Gastroesophageal sphincter (tissue), 4 donors: ENCODE results near the gene IL22RA2. TPM values are rescaled to one million over a fixed set of nuclear protein-coding genes. Genes with fewer than 3 reads are reported as not detected.

Source experiments
- ATAC-seq: fragments of 150-250 bp; one replicate; pipeline ENCODE4 v1.9.1; 2016; ENCODE audit warnings: mild to moderate bottlenecking, moderate library complexity
- H3K27ac ChIP-seq, 4 donors: fragments of 200-600 bp; sonication (generic) in 3 of 4; 1 replicate in 3 of 4; 2 replicates in 1 of 4; pipeline ENCODE4 v1.5.1; 2016 to 2019
- H3K27me3 ChIP-seq: fragments of 200-600 bp; sonication (generic); one replicate; pipeline ENCODE4 v1.5.1; 2019
- H3K36me3 ChIP-seq, 2 donors: fragments of 200-600 bp; sonication (generic); one replicate each; pipeline ENCODE4 v1.5.1; 2019; ENCODE audit warnings: control low read depth in 1 of 2
- H3K4me1 ChIP-seq, 3 donors: fragments of 200-600 bp; sonication (generic); 1 replicate in 2 of 3; 2 replicates in 1 of 3; pipeline ENCODE4 v1.5.1; 2016 to 2019; ENCODE audit warnings: control low read depth in 2 of 3
- H3K4me3 ChIP-seq, 2 donors: fragments of 200-600 bp; sonication (generic); one replicate each; pipeline ENCODE4 v1.5.1; 2019; ENCODE audit warnings: mild to moderate bottlenecking in 1 of 2, moderate library complexity in 1 of 2
- H3K9me3 ChIP-seq, 3 donors: fragments of 200-600 bp; sonication (generic); one replicate each; pipeline ENCODE4 v1.5.1; 2017 to 2019; ENCODE audit warnings: control low read depth in 2 of 3
- EP300 ChIP-seq: sonication (generic); formaldehyde crosslinking; IDR thresholded peaks from one replicate; pipeline ENCODE4 v1.6.1; 2017; ENCODE audit warnings: antibody characterized with exemption, mild to moderate bottlenecking
- POLR2A ChIP-seq, 2 donors: fragments of 450-650 bp; IDR thresholded peaks; one replicate each; pipeline ENCODE4 v1.6.1; 2017; ENCODE audit warnings: antibody characterized with exemption in 2 of 2, mild to moderate bottlenecking in 2 of 2, moderate library complexity in 1 of 2
- POLR2AphosphoS5 ChIP-seq: sonication (generic); formaldehyde crosslinking; IDR thresholded peaks from one replicate; pipeline ENCODE4 v1.6.1; 2017; ENCODE audit warnings: antibody characterized with exemption
- WGBS, 2 donors: methylation state at CpG; one replicate each; pipeline ENCODE4 v1.1.5; 2018; ENCODE audit warnings: low coverage in 1 of 2; 5-methylcytosine and 5-hydroxymethylcytosine counted together
- total RNA-seq, 4 donors: library from RNA; depleted of rRNA; stranded (reverse); fragments of >200 nt; gene quantifications; one replicate each; pipeline ENCODE4 v1.1.0, GENCODE V29; 2016
- TF ChIP-seq, protein P1 (sequence below), 4 experiments: fragments of 200-600 bp in 2 of 4; fragments of 450-650 bp in 2 of 4; sonication (generic) in 1 of 4; IDR thresholded peaks; one replicate each; pipeline ENCODE4 v1.5.1; 2017 to 2019; ENCODE audit warnings: antibody characterized with exemption in 4 of 4, mild to moderate bottlenecking in 2 of 4, moderate library complexity in 2 of 4

Gene IL22RA2
- total RNA-seq, 4 donors from 2014 or later = not detected

DNA sequence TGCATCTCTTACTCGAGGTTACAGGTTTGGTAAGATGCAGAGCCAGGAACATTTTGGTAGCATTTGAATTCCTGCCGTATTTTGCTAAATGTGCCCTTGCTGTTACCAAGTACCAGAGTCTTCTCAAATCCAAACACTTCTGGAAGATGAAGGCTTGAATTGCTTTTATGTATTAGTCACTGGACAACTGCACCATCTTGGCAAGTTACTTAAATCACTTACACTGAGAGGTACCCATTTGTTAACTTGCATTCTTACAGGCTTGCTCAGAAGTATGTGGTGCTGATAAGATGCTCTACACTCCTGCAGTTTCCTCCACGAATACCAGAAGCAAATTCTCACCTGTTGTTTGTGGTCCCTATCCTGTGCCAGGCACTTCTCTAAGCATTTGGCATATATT is 12.7 kb downstream of the IL22RA2 start:
- TF ChIP-seq POLR2A (IDR thresholded peaks at IDR 0.05) = no peak
- TF ChIP-seq EP300 = no peak
- no peak for TF ChIP-seq POLR2AphosphoS5
- TF ChIP-seq, protein P1, sequence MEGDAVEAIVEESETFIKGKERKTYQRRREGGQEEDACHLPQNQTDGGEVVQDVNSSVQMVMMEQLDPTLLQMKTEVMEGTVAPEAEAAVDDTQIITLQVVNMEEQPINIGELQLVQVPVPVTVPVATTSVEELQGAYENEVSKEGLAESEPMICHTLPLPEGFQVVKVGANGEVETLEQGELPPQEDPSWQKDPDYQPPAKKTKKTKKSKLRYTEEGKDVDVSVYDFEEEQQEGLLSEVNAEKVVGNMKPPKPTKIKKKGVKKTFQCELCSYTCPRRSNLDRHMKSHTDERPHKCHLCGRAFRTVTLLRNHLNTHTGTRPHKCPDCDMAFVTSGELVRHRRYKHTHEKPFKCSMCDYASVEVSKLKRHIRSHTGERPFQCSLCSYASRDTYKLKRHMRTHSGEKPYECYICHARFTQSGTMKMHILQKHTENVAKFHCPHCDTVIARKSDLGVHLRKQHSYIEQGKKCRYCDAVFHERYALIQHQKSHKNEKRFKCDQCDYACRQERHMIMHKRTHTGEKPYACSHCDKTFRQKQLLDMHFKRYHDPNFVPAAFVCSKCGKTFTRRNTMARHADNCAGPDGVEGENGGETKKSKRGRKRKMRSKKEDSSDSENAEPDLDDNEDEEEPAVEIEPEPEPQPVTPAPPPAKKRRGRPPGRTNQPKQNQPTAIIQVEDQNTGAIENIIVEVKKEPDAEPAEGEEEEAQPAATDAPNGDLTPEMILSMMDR (IDR thresholded peaks at IDR 0.05) = no peak
- Histone ChIP-seq H3K4me3 (no peak overlapping the region), H3K4me1 (peaks cover 0 to 8% (median 0%) of the 10 kb centered on the region in 3 donors), H3K36me3 (no peaks in the 10 kb centered on the region), H3K27ac (no peak overlapping the region), H3K27me3 (no peaks in the 10 kb centered on the region), H3K9me3 (no peaks in the 10 kb centered on the region)
- 59 to 67% methylated on average over 3 of the region's 3 CpGs for WGBS, 2 donors
- ATAC-seq = no peak

DNA sequence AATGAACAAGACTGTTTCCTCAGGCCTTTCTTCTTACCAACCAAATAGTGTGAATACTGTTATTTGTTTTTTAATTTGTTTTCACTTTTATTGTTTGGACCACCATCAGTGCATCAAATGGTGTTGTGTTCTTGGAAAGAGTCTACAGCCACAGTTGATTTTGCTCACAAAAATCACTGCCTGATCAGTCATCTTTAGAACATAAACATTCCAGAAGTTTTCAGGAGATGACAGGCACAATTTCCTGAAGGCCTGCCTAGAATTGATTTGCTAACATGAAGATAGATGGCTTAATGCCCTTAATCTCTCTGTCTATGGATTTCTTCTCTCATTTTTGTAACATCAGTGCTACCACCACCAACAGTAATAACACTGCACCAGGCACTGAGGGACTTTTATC is 13.5 kb downstream of the IL22RA2 start:
- peaks cover 0 to 8% (median 0%) of the 10 kb centered on the region in 3 donors for H3K4me1 ChIP-seq
- H3K36me3 ChIP-seq = no peaks in the 10 kb centered on the region
- no peaks in the 10 kb centered on the region for H3K27me3 ChIP-seq
- no peak for ATAC-seq
- no peak overlapping the region for H3K27ac ChIP-seq
- no peaks in the 10 kb centered on the region for H3K9me3 ChIP-seq
- H3K4me3 ChIP-seq = no peak overlapping the region
- TF ChIP-seq, protein P1 (IDR thresholded peaks at IDR 0.05) = no peak
- TF ChIP-seq EP300 (no peak), POLR2AphosphoS5 (no peak), POLR2A (IDR thresholded peaks at IDR 0.05) (no peak)

DNA sequence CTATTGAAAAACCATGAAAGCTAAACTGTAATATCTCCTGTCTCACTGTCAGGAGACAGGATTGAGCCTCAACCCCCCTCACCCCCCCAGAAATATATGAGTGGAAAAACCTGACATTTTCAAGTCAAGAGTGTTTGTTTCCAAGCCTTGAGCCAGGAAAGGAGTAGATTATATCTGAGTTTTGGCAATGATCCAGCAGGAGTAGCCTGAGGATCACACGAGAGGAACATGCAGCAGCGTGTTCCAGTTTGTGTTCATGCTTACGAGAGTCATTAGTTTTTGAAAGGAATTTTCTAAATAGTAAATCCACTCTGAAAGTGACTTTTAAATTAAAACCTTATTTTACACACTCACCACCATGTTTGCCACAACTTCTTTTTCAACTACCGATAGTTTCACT is 15.8 kb downstream of the IL22RA2 start:
- no peak for ATAC-seq
- 24 to 44% methylated on average over 4 of the region's 4 CpGs for WGBS, 2 donors

DNA sequence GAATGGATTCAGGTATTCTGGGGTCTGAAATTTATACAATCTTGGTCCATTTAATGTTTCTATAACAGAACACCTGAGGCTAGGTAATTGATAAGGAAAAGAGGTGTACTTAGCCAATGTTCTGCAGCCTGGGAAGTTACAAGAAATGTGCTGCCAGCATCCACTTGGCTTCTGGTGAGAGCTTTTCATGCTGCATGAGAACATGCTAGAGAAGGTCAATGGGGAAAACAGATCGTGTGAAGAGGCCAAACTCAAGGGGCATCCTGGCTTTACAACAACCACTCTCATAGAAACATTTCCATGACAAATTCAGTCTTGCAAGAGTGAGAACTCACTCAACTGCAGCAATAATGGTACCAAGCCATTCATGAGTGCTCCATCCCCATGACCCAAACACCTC is 16.8 kb downstream of the IL22RA2 start:
- no peaks in the 10 kb centered on the region for H3K36me3 ChIP-seq
- no peak overlapping the region for H3K27ac ChIP-seq
- no peaks in the 10 kb centered on the region for H3K27me3 ChIP-seq
- TF ChIP-seq EP300 (no peak), POLR2A (IDR thresholded peaks at IDR 0.05) (no peak), POLR2AphosphoS5 (no peak)
- TF ChIP-seq, protein P1 (IDR thresholded peaks at IDR 0.05) = no peak
- WGBS, 2 donors = 77% methylated on average over 1 of the region's 1 CpG; no CpG with 5 or more reads in 1 of the 2 donors
- peaks cover 0 to 8% (median 0%) of the 10 kb centered on the region in 3 donors for H3K4me1 ChIP-seq
- no peak overlapping the region for H3K4me3 ChIP-seq
- ATAC-seq = no peak
- no peaks in the 10 kb centered on the region for H3K9me3 ChIP-seq

More for the DNA sequence above, 15.8 kb downstream of the IL22RA2 start:
- H3K27me3 ChIP-seq = no peaks in the 10 kb centered on the region
- no peaks in the 10 kb centered on the region for H3K9me3 ChIP-seq
- TF ChIP-seq EP300 (no peak), POLR2AphosphoS5 (no peak), POLR2A (IDR thresholded peaks at IDR 0.05) (no peak)
- TF ChIP-seq, protein P1 (IDR thresholded peaks at IDR 0.05) = no peak
- no peaks in the 10 kb centered on the region for H3K36me3 ChIP-seq
- no peak overlapping the region for H3K4me3 ChIP-seq
- no peak overlapping the region for H3K27ac ChIP-seq
- peaks cover 0 to 8% (median 0%) of the 10 kb centered on the region in 3 donors for H3K4me1 ChIP-seq

DNA sequence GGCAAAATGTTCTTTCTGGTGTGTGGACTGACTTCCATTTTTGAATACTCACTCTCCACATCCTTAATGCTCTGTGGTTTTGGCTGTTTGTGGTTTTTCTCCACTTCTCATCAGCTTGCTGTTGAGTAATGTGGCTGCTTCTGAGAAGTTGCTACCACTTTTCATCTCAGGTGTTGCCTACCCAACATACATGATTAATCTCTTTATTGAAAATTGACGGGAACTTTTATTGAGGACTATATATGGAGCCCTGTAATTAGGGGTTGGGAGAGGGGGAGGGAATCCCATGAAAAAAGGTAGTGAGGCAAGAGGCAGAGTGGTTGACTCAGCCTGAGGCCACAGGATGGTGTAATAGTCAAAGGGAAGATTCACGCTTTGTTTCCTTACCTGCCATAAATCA is 17.6 kb downstream of the IL22RA2 start:
- TF ChIP-seq, protein P1 (IDR thresholded peaks at IDR 0.05) = no peak
- TF ChIP-seq POLR2A (IDR thresholded peaks at IDR 0.05) = no peak
- TF ChIP-seq EP300 = no peak
- TF ChIP-seq POLR2AphosphoS5 = no peak
- 56 to 100% methylated on average over 1 to 2 of the region's 2 CpGs for WGBS, 2 donors
- Histone ChIP-seq H3K36me3 (no peaks in the 10 kb centered on the region), H3K4me3 (no peak overlapping the region), H3K4me1 (peaks cover 0 to 8% (median 0%) of the 10 kb centered on the region in 3 donors), H3K27ac (no peak overlapping the region), H3K9me3 (no peaks in the 10 kb centered on the region), H3K27me3 (no peaks in the 10 kb centered on the region)
- no peak for ATAC-seq
